K562 (cell line): ENCODE measurements around the gene BAD. TPM values are rescaled to one million over a fixed set of nuclear protein-coding genes. Genes with fewer than 3 reads are reported as not detected.

Experiments used
- ARID4B ChIP-seq: sonication (generic); formaldehyde crosslinking; IDR thresholded peaks from 2 replicates; pipeline ENCODE4 v1.8.0; 2022; ENCODE audit warnings: mild to moderate bottlenecking, missing genetic modification reagents
- ELF4 ChIP-seq: fragments of 450-650 bp; formaldehyde crosslinking; IDR thresholded peaks from 2 replicates; pipeline ENCODE4 v1.4.0; 2022; ENCODE audit warnings: missing genetic modification characterization
- GTF2E2 ChIP-seq: fragments of 200-800 bp; sonication (Bioruptor generic); IDR thresholded peaks from 2 replicates; pipeline ENCODE4 v1.6.1; 2016; ENCODE audit warnings: missing genetic modification characterization, missing compliant biosample characterization
- PCBP2 ChIP-seq: fragments of 200-400 bp; formaldehyde crosslinking; IDR thresholded peaks from 2 replicates; pipeline ENCODE4 v1.6.1; 2018; ENCODE audit warnings: low read length, low read depth, mild to moderate bottlenecking, moderate library complexity; ENCODE audit not compliant: poor library complexity, severe bottlenecking
- POLR2AphosphoS2 ChIP-seq: IDR thresholded peaks from 2 replicates; pipeline ENCODE4 v1.6.1; 2012; ENCODE audit warnings: low read length, improper control_type of control experiment
- POLR2G ChIP-seq: fragments of 200-400 bp; formaldehyde crosslinking; IDR thresholded peaks from 2 replicates; pipeline ENCODE4 v1.6.1; 2017; ENCODE audit warnings: low read depth, mild to moderate bottlenecking, antibody characterized with exemption, low read length, moderate library complexity
- RBM25 ChIP-seq: fragments of 200-400 bp; formaldehyde crosslinking; IDR thresholded peaks from 2 replicates; pipeline ENCODE4 v1.6.1; 2018; ENCODE audit warnings: low read length, low read depth, moderate library complexity; ENCODE audit not compliant: severe bottlenecking
- TFAP4 ChIP-seq: sonication (generic); formaldehyde crosslinking; IDR thresholded peaks from 2 replicates; pipeline ENCODE4 v1.8.0; 2022; ENCODE audit warnings: missing genetic modification reagents, mild to moderate bottlenecking, moderate library complexity, borderline replicate concordance
- ZNF263 ChIP-seq: sonication (generic); formaldehyde crosslinking; IDR thresholded peaks from 2 replicates; pipeline ENCODE4 v1.8.0; 2022; ENCODE audit warnings: mild to moderate bottlenecking, missing genetic modification reagents, borderline replicate concordance
- ZNF354B ChIP-seq: fragments of 250-450 bp; sonication (Bioruptor Pico); IDR thresholded peaks from 2 replicates; pipeline ENCODE4 v1.4.0; 2020
- ZNF431 ChIP-seq: sonication (generic); formaldehyde crosslinking; IDR thresholded peaks from 2 replicates; pipeline ENCODE4 v1.8.0; 2022; ENCODE audit warnings: mild to moderate bottlenecking, missing genetic modification reagents
- polyA plus RNA-seq, 8 experiments: library from polyadenylated mRNA; depleted of rRNA in 4 of 8; stranded (reverse) in 5 of 8; unstranded in 3 of 8; fragments of >200 nt; fragmentation: Nextera tagmentation in 2 of 8; fragmentation: Illumina TruSeq in 1 of 8; extraction: Ambion mirVana in 2 of 8; extraction: Trizol in 1 of 8; gene quantifications; 2 replicates each; pipeline versions ENCODE4 v1.2.1 to v1.2.3, GENCODE V29; 2011 to 2014; ENCODE audit warnings: inconsistent platforms in 1 of 8, missing spikeins in 1 of 8
- total RNA-seq, 7 experiments: library from RNA; depleted of rRNA in 6 of 7; stranded (reverse); fragments of >200 nt in 6 of 7; fragmentation: Illumina TruSeq in 2 of 7; extraction: Trizol in 2 of 7; gene quantifications; 2 replicates each; pipeline versions ENCODE4 v1.2.1 to v1.2.3, GENCODE V29; 2011 to 2021; ENCODE audit warnings: low replicate concordance in 1 of 7

The BAD gene
- total and polyA plus RNA-seq, 9 of the 15 experiments (the other 6 are each of a cell fraction or from before 2014, with no cell fraction given) = 0.61 to 45.6 (median 11.8) TPM

- TF ChIP-seq ARID4B (CRISPR knock-in tag) = no peak
- peak; percentile 24; the same call in 1 of the 2 replicates for TF ChIP-seq ZNF263 (CRISPR knock-in tag)
- TF ChIP-seq ELF4 (CRISPR knock-in tag) = 0 out of 2 replicates have a peak, but pooled peaks have one; percentile 16
- TF ChIP-seq POLR2AphosphoS2 = no peak
- peak; percentile 59 for TF ChIP-seq POLR2G
- peak; percentile 54 for TF ChIP-seq RBM25
- no peak for TF ChIP-seq ZNF354B
- no peak for TF ChIP-seq GTF2E2 (tag)
- 0 out of 2 replicates have a peak, but pooled peaks have one; percentile 29 for TF ChIP-seq ZNF431 (CRISPR knock-in tag)
- TF ChIP-seq TFAP4 = peak; percentile 42; the same call in 1 of the 2 replicates
- TF ChIP-seq PCBP2 = no peak
Observed at GRCh38 chr11:64314805-64315561, 30.5 kb upstream of the BAD start (continued).
